Fibroblast of peridontal ligament (primary cell): Measurements from ENCODE around the gene NPB.
A peak's percentile ranks its signal among the peaks of the same experiment; 100 is the strongest.

Experiments used
- DNase-seq: peaks from one replicate; pipeline ENCODE4 v3.0.0-alpha.2; 2010; ENCODE audit errors: extremely low read depth

NPB gene

GRCh38 chr17:81902023-81902652, at the start of gene NPB:
Gene NPB, plus strand, starts transcription at chr17:81902238. Its CDS starts 40 bp downstream, at chr17:81902278.
- no peak for DNase-seq

- no peak for DNase-seq
Observed at GRCh38 chr17:81854974-81855774, 46.9 kb upstream of the NPB start.

GRCh38 chr17:81858170-81858966, 43.7 kb upstream of the NPB start:
- DNase-seq: no peak

- peak; percentile 25 for DNase-seq
Observed at GRCh38 chr17:81858967-81859905, 42.8 kb upstream of the NPB start.

- no peak for DNase-seq
Observed at GRCh38 chr17:81859906-81860755, 41.9 kb upstream of the NPB start, which contains the start of gene P4HB. Gene P4HB, minus strand, starts transcription at chr17:81860535. Its CDS starts 64 bp downstream, at chr17:81860471.

GRCh38 chr17:81860756-81861568, 41.1 kb upstream of the NPB start:
- DNase-seq: peak; percentile 100

GRCh38 chr17:81863123-81863675, 38.8 kb upstream of the NPB start:
- peak; percentile 17 for DNase-seq

- DNase-seq: no peak
Observed at GRCh38 chr17:81863833-81864768, 37.9 kb upstream of the NPB start.

- no peak for DNase-seq
Observed at GRCh38 chr17:81865358-81865732, 36.7 kb upstream of the NPB start.

- peak; percentile 9 for DNase-seq
Observed at GRCh38 chr17:81865733-81866439, 36.2 kb upstream of the NPB start.

- no peak for DNase-seq
Observed at GRCh38 chr17:81866440-81867169, 35.4 kb upstream of the NPB start.

GRCh38 chr17:81867170-81867990, 34.7 kb upstream of the NPB start:
- no peak for DNase-seq

GRCh38 chr17:81867991-81868673, 33.9 kb upstream of the NPB start:
- DNase-seq: no peak

GRCh38 chr17:81868674-81869220, 33.3 kb upstream of the NPB start:
- DNase-seq: peak; percentile 71
